K562 (cell line): Measurements from ENCODE around the gene SPOCK2.

Experiments
- EHMT2 ChIP-seq: fragments of 450-650 bp; IDR thresholded peaks from 2 replicates; pipeline ENCODE4 v1.6.1; 2018; ENCODE audit warnings: antibody characterized with exemption
- SRSF9 ChIP-seq: fragments of 200-400 bp; formaldehyde crosslinking; IDR thresholded peaks from 2 replicates; pipeline ENCODE4 v1.6.1; 2017; ENCODE audit warnings: low read depth, low read length, borderline replicate concordance
- TAF7 ChIP-seq: fragments of 450-650 bp; IDR thresholded peaks from 2 replicates; pipeline ENCODE4 v1.6.1; 2016; ENCODE audit warnings: missing genetic modification characterization, missing compliant biosample characterization
- TF ChIP-seq, protein P1 (sequence below): IDR thresholded peaks from 2 replicates; pipeline ENCODE4 v1.6.1; 2014; ENCODE audit warnings: antibody characterized with exemption
- TF ChIP-seq, protein P2 (sequence below): sonication (generic); formaldehyde crosslinking; IDR thresholded peaks from 2 replicates; pipeline ENCODE4 v1.8.0; 2023; ENCODE audit warnings: missing genetic modification reagents, mild to moderate bottlenecking, borderline replicate concordance
- TF ChIP-seq, protein P3 (sequence below): fragments of 250-450 bp; sonication (Bioruptor Pico); IDR thresholded peaks from 2 replicates; pipeline ENCODE4 v1.5.0; 2021
- TF ChIP-seq, protein P4 (sequence below): fragments of 450-650 bp; IDR thresholded peaks from 2 replicates; pipeline ENCODE4 v1.6.1; 2016; ENCODE audit warnings: missing biosample characterization, missing genetic modification characterization
- TF ChIP-seq, protein P5 (sequence below), 2 experiments: fragments of 450-650 bp; IDR thresholded peaks; 2 replicates each; pipeline ENCODE4 v1.6.1; 2016
- TF ChIP-seq, protein P6 (sequence below): sonication (generic); formaldehyde crosslinking; IDR thresholded peaks from 2 replicates; pipeline ENCODE4 v1.8.0; 2022; ENCODE audit warnings: missing genetic modification reagents, mild to moderate bottlenecking, borderline replicate concordance
- TF ChIP-seq, protein P7 (sequence below), 3 experiments: IDR thresholded peaks in 2 of 3; conservative IDR thresholded peaks in 1 of 3; 2 replicates each; pipeline ENCODE4 v1.5.1; 2011 to 2012; ENCODE audit warnings: low read length in 3 of 3, mild to moderate bottlenecking in 3 of 3, control low read depth in 2 of 3, improper control_type of control experiment in 1 of 3, inconsistent platforms in 1 of 3, low read depth in 1 of 3, mixed read lengths in 1 of 3, moderate library complexity in 1 of 3; ENCODE audit not compliant: insufficient read depth in 2 of 3

DNA sequence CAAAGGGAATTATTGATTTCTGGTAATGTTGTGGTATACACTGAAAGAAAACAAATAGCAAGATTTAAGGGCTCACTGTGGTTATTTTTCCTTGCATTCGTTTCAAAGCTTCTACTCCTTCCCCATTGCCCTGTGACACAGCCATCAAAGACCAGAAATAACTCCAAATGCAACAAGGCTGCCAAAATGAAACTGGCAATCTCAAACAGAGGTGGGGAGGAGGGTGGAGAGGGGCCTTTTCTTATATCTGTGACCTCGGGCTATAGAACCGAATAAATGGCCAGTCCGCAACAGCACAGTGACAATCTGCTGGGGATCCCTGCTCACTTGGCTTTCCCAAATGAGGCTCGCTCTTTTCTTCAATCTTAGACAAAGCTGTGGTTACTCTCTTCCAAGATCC, 17.4 kb upstream of the SPOCK2 start:
- no peak for TF ChIP-seq EHMT2
- TF ChIP-seq, protein P1, sequence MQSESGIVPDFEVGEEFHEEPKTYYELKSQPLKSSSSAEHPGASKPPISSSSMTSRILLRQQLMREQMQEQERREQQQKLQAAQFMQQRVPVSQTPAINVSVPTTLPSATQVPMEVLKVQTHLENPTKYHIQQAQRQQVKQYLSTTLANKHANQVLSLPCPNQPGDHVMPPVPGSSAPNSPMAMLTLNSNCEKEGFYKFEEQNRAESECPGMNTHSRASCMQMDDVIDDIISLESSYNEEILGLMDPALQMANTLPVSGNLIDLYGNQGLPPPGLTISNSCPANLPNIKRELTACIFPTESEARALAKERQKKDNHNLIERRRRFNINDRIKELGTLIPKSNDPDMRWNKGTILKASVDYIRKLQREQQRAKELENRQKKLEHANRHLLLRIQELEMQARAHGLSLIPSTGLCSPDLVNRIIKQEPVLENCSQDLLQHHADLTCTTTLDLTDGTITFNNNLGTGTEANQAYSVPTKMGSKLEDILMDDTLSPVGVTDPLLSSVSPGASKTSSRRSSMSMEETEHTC = no peak
- TF ChIP-seq, protein P2, sequence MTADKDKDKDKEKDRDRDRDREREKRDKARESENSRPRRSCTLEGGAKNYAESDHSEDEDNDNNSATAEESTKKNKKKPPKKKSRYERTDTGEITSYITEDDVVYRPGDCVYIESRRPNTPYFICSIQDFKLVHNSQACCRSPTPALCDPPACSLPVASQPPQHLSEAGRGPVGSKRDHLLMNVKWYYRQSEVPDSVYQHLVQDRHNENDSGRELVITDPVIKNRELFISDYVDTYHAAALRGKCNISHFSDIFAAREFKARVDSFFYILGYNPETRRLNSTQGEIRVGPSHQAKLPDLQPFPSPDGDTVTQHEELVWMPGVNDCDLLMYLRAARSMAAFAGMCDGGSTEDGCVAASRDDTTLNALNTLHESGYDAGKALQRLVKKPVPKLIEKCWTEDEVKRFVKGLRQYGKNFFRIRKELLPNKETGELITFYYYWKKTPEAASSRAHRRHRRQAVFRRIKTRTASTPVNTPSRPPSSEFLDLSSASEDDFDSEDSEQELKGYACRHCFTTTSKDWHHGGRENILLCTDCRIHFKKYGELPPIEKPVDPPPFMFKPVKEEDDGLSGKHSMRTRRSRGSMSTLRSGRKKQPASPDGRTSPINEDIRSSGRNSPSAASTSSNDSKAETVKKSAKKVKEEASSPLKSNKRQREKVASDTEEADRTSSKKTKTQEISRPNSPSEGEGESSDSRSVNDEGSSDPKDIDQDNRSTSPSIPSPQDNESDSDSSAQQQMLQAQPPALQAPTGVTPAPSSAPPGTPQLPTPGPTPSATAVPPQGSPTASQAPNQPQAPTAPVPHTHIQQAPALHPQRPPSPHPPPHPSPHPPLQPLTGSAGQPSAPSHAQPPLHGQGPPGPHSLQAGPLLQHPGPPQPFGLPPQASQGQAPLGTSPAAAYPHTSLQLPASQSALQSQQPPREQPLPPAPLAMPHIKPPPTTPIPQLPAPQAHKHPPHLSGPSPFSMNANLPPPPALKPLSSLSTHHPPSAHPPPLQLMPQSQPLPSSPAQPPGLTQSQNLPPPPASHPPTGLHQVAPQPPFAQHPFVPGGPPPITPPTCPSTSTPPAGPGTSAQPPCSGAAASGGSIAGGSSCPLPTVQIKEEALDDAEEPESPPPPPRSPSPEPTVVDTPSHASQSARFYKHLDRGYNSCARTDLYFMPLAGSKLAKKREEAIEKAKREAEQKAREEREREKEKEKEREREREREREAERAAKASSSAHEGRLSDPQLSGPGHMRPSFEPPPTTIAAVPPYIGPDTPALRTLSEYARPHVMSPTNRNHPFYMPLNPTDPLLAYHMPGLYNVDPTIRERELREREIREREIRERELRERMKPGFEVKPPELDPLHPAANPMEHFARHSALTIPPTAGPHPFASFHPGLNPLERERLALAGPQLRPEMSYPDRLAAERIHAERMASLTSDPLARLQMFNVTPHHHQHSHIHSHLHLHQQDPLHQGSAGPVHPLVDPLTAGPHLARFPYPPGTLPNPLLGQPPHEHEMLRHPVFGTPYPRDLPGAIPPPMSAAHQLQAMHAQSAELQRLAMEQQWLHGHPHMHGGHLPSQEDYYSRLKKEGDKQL = no peak
- TF ChIP-seq, protein P3, sequence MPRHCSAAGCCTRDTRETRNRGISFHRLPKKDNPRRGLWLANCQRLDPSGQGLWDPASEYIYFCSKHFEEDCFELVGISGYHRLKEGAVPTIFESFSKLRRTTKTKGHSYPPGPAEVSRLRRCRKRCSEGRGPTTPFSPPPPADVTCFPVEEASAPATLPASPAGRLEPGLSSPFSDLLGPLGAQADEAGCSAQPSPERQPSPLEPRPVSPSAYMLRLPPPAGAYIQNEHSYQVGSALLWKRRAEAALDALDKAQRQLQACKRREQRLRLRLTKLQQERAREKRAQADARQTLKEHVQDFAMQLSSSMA (CRISPR knock-in tag) = no peak
- TF ChIP-seq, protein P4, sequence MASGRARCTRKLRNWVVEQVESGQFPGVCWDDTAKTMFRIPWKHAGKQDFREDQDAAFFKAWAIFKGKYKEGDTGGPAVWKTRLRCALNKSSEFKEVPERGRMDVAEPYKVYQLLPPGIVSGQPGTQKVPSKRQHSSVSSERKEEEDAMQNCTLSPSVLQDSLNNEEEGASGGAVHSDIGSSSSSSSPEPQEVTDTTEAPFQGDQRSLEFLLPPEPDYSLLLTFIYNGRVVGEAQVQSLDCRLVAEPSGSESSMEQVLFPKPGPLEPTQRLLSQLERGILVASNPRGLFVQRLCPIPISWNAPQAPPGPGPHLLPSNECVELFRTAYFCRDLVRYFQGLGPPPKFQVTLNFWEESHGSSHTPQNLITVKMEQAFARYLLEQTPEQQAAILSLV (tag) = no peak
- no peak for TF ChIP-seq TAF7 (tag)
- TF ChIP-seq, protein P5, sequence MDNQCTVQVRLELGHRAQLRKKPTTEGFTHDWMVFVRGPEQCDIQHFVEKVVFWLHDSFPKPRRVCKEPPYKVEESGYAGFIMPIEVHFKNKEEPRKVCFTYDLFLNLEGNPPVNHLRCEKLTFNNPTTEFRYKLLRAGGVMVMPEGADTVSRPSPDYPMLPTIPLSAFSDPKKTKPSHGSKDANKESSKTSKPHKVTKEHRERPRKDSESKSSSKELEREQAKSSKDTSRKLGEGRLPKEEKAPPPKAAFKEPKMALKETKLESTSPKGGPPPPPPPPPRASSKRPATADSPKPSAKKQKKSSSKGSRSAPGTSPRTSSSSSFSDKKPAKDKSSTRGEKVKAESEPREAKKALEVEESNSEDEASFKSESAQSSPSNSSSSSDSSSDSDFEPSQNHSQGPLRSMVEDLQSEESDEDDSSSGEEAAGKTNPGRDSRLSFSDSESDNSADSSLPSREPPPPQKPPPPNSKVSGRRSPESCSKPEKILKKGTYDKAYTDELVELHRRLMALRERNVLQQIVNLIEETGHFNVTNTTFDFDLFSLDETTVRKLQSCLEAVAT (IDR thresholded peaks at IDR 0.05) = no peak
- TF ChIP-seq, protein P6, sequence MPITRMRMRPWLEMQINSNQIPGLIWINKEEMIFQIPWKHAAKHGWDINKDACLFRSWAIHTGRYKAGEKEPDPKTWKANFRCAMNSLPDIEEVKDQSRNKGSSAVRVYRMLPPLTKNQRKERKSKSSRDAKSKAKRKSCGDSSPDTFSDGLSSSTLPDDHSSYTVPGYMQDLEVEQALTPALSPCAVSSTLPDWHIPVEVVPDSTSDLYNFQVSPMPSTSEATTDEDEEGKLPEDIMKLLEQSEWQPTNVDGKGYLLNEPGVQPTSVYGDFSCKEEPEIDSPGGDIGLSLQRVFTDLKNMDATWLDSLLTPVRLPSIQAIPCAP (CRISPR knock-in tag) = no peak
- TF ChIP-seq SRSF9 = no peak
- TF ChIP-seq, protein P7, sequence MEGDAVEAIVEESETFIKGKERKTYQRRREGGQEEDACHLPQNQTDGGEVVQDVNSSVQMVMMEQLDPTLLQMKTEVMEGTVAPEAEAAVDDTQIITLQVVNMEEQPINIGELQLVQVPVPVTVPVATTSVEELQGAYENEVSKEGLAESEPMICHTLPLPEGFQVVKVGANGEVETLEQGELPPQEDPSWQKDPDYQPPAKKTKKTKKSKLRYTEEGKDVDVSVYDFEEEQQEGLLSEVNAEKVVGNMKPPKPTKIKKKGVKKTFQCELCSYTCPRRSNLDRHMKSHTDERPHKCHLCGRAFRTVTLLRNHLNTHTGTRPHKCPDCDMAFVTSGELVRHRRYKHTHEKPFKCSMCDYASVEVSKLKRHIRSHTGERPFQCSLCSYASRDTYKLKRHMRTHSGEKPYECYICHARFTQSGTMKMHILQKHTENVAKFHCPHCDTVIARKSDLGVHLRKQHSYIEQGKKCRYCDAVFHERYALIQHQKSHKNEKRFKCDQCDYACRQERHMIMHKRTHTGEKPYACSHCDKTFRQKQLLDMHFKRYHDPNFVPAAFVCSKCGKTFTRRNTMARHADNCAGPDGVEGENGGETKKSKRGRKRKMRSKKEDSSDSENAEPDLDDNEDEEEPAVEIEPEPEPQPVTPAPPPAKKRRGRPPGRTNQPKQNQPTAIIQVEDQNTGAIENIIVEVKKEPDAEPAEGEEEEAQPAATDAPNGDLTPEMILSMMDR (IDR thresholded peaks at IDR 0.05 in 2 of 3, conservative IDR thresholded peaks at IDR 0.05 in 1 of 3; ENCODE audit: insufficient read depth in 2 of 3, low read depth in 1 of 3, low read length in 3 of 3) = no peak
